HUES6 (cell line): ENCODE data around the gene CNOT2.

Experiments
- H3K27ac ChIP-seq: 2 replicates; pipeline ENCODE4 v1.7.0; 2013; ENCODE audit warnings: low read depth, mild to moderate bottlenecking, low read length, inconsistent platforms
- H3K27me3 ChIP-seq: 2 replicates; pipeline ENCODE4 v1.6.1; 2013; ENCODE audit warnings: low read length; ENCODE audit not compliant: control insufficient read depth, insufficient read depth
- H3K36me3 ChIP-seq: 2 replicates; pipeline ENCODE4 v1.6.1; 2013; ENCODE audit warnings: low read length; ENCODE audit not compliant: control insufficient read depth, insufficient read depth
- H3K4me1 ChIP-seq: 2 replicates; pipeline ENCODE4 v1.6.1; 2013; ENCODE audit warnings: low read length; ENCODE audit not compliant: control insufficient read depth, insufficient read depth
- H3K4me3 ChIP-seq: 2 replicates; pipeline ENCODE4 v1.5.1; 2013; ENCODE audit warnings: low read depth, low read length
- H3K9ac ChIP-seq: one replicate; pipeline ENCODE4 v1.6.1; 2013; ENCODE audit warnings: mild to moderate bottlenecking, low read length
- H3K9me3 ChIP-seq: 2 replicates; pipeline ENCODE4 v1.6.1; 2013; ENCODE audit warnings: low read depth, low read length; ENCODE audit not compliant: control insufficient read depth, insufficient read depth

Gene CNOT2

GRCh38 chr12:70305794-70306193 is 62.6 kb downstream of the CNOT2 start:
- Histone ChIP-seq H3K36me3 (peaks cover under 1% of the 10 kb centered on the region; the same call in 1 of the 2 replicates), H3K27ac (no peak overlapping the region), H3K4me3 (no peak overlapping the region), H3K9me3 (no peaks in the 10 kb centered on the region; the same call in 1 of the 2 replicates), H3K4me1 (peaks cover 7% of the 10 kb centered on the region; the same call in 1 of the 2 replicates), H3K27me3 (no peaks in the 10 kb centered on the region), H3K9ac (no peak overlapping the region)

- Histone ChIP-seq H3K27ac (no peak overlapping the region), H3K36me3 (peaks cover 7% of the 10 kb centered on the region; the same call in 1 of the 2 replicates), H3K9me3 (no peaks in the 10 kb centered on the region; the same call in 1 of the 2 replicates)
These were observed 63.4 kb downstream of the CNOT2 start for GRCh38 chr12:70306676-70307075.

GRCh38 chr12:70307868-70308267 is 64.6 kb downstream of the CNOT2 start:
- no peak overlapping the region for H3K4me3 ChIP-seq
- H3K9me3 ChIP-seq, result no peaks in the 10 kb centered on the region; the same call in 1 of the 2 replicates
- no peaks in the 10 kb centered on the region for H3K27me3 ChIP-seq
- H3K27ac ChIP-seq, result no peak overlapping the region
- H3K4me1 ChIP-seq, result peaks cover 7% of the 10 kb centered on the region; the same call in 1 of the 2 replicates
- peaks cover 7% of the 10 kb centered on the region; the same call in 1 of the 2 replicates for H3K36me3 ChIP-seq
- H3K9ac ChIP-seq, result no peak overlapping the region

More at GRCh38 chr12:70306676-70307075, 63.4 kb downstream of the CNOT2 start:
- no peak overlapping the region for H3K9ac ChIP-seq
- no peak overlapping the region for H3K4me3 ChIP-seq
- H3K27me3 ChIP-seq, result no peaks in the 10 kb centered on the region
- peaks cover 7% of the 10 kb centered on the region; the same call in 1 of the 2 replicates for H3K4me1 ChIP-seq

GRCh38 chr12:70309348-70309747 is 66.1 kb downstream of the CNOT2 start:
- H3K9ac ChIP-seq, result no peak overlapping the region

GRCh38 chr12:70314145-70314544 is 70.9 kb downstream of the CNOT2 start:
- Histone ChIP-seq H3K4me1 (no peaks in the 10 kb centered on the region), H3K27me3 (no peaks in the 10 kb centered on the region), H3K27ac (no peak overlapping the region), H3K9me3 (no peaks in the 10 kb centered on the region), H3K4me3 (no peak overlapping the region), H3K9ac (no peak overlapping the region), H3K36me3 (peaks cover 15% of the 10 kb centered on the region; the same call in 1 of the 2 replicates)

More at GRCh38 chr12:70309348-70309747, 66.1 kb downstream of the CNOT2 start:
- Histone ChIP-seq H3K4me3 (no peak overlapping the region), H3K27me3 (no peaks in the 10 kb centered on the region), H3K9me3 (no peaks in the 10 kb centered on the region; the same call in 1 of the 2 replicates), H3K36me3 (peaks cover 15% of the 10 kb centered on the region; the same call in 1 of the 2 replicates), H3K4me1 (peaks cover 7% of the 10 kb centered on the region; the same call in 1 of the 2 replicates), H3K27ac (no peak overlapping the region)

GRCh38 chr12:70317781-70318180 is 74.5 kb downstream of the CNOT2 start:
- Histone ChIP-seq H3K9me3 (no peaks in the 10 kb centered on the region), H3K27ac (no peak overlapping the region), H3K4me3 (no peak overlapping the region), H3K27me3 (no peaks in the 10 kb centered on the region), H3K9ac (no peak overlapping the region), H3K4me1 (no peaks in the 10 kb centered on the region), H3K36me3 (peaks cover 15% of the 10 kb centered on the region; the same call in 1 of the 2 replicates)

- H3K9me3 ChIP-seq, result no peaks in the 10 kb centered on the region
- no peaks in the 10 kb centered on the region for H3K4me1 ChIP-seq
- no peak overlapping the region for H3K27ac ChIP-seq
- no peak overlapping the region for H3K4me3 ChIP-seq
- H3K27me3 ChIP-seq, result no peaks in the 10 kb centered on the region
- no peak overlapping the region for H3K9ac ChIP-seq
- H3K36me3 ChIP-seq, result peaks cover 19% of the 10 kb centered on the region
These were observed 76.4 kb downstream of the CNOT2 start for GRCh38 chr12:70319605-70320004.

- Histone ChIP-seq H3K36me3 (peaks cover 23% of the 10 kb centered on the region), H3K27ac (no peak overlapping the region), H3K9ac (no peak overlapping the region), H3K9me3 (no peaks in the 10 kb centered on the region), H3K27me3 (no peaks in the 10 kb centered on the region), H3K4me3 (no peak overlapping the region), H3K4me1 (no peaks in the 10 kb centered on the region)
These were observed 78.0 kb downstream of the CNOT2 start for GRCh38 chr12:70321191-70321590.

GRCh38 chr12:70327541-70327940 is 84.3 kb downstream of the CNOT2 start:
- Histone ChIP-seq H3K36me3 (peaks cover 18% of the 10 kb centered on the region), H3K27ac (no peak overlapping the region), H3K27me3 (no peaks in the 10 kb centered on the region), H3K9me3 (no peaks in the 10 kb centered on the region), H3K9ac (no peak overlapping the region), H3K4me1 (peaks cover 6% of the 10 kb centered on the region; the same call in 1 of the 2 replicates), H3K4me3 (no peak overlapping the region)

GRCh38 chr12:70329728-70330127 is 86.5 kb downstream of the CNOT2 start:
- peaks cover 7% of the 10 kb centered on the region for H3K36me3 ChIP-seq
- no peak overlapping the region for H3K4me3 ChIP-seq
- H3K9ac ChIP-seq, result no peak overlapping the region
- no peaks in the 10 kb centered on the region for H3K9me3 ChIP-seq
- H3K27me3 ChIP-seq, result no peaks in the 10 kb centered on the region
- peaks cover 12% of the 10 kb centered on the region for H3K4me1 ChIP-seq
- H3K27ac ChIP-seq, result no peak overlapping the region

GRCh38 chr12:70330158-70330557 is 86.9 kb downstream of the CNOT2 start:
- no peaks in the 10 kb centered on the region for H3K27me3 ChIP-seq
- H3K36me3 ChIP-seq, result peaks cover 8% of the 10 kb centered on the region
- H3K27ac ChIP-seq, result no peak overlapping the region

More at GRCh38 chr12:70330158-70330557, 86.9 kb downstream of the CNOT2 start:
- no peaks in the 10 kb centered on the region for H3K9me3 ChIP-seq
- H3K4me1 ChIP-seq, result peaks cover 16% of the 10 kb centered on the region
- no peak overlapping the region for H3K4me3 ChIP-seq
- H3K9ac ChIP-seq, result no peak overlapping the region
